Spinal cord (tissue), 10 donors: Measurements from ENCODE around the gene KRTAP10-6. TPM values are rescaled to one million over a fixed set of nuclear protein-coding genes. Genes with fewer than 3 reads are reported as not detected.
A peak's percentile ranks its signal among the peaks of the same experiment; 100 is the strongest.
"Not testable (repeated sequence)": the region's sequence is repeated elsewhere in the genome, so short reads cannot be mapped to it uniquely, and the experiment has no call there.

Experiments
- DNase-seq, 6 donors: peaks; one replicate each; pipeline versions ENCODE4 v3.0.0 to v3.0.0-alpha.2; 2013 to 2015; ENCODE audit warnings: low spot score in 6 of 6, low read depth in 4 of 6
- H3K27ac ChIP-seq: one replicate; pipeline ENCODE4 v1.5.1; 2013; ENCODE audit warnings: low read depth, low read length, control low read depth
- H3K27me3 ChIP-seq: one replicate; pipeline ENCODE4 v1.6.1; 2013; ENCODE audit warnings: low read length; ENCODE audit not compliant: control insufficient read depth, insufficient read depth
- H3K36me3 ChIP-seq: one replicate; pipeline ENCODE4 v1.6.1; 2013; ENCODE audit warnings: low read length; ENCODE audit not compliant: control insufficient read depth, insufficient read depth
- H3K4me1 ChIP-seq: one replicate; pipeline ENCODE4 v1.6.1; 2013; ENCODE audit warnings: low read length; ENCODE audit not compliant: control insufficient read depth, insufficient read depth
- H3K4me3 ChIP-seq: one replicate; pipeline ENCODE4 v1.5.1; 2013; ENCODE audit warnings: low read depth, low read length, control low read depth
- H3K9me3 ChIP-seq: one replicate; pipeline ENCODE4 v1.6.1; 2013; ENCODE audit warnings: low read length; ENCODE audit not compliant: control insufficient read depth, insufficient read depth
- WGBS: methylation state at CpG from one replicate; pipeline ENCODE4 v1.1.5; 2013; ENCODE audit warnings: missing lambda C conversion rate; ENCODE audit not compliant: insufficient coverage; 5-methylcytosine and 5-hydroxymethylcytosine counted together
- polyA plus RNA-seq, 2 donors: library from polyadenylated mRNA; unstranded; fragments of 120-200 nt; gene quantifications; one replicate each; pipeline ENCODE4 v1.2.1, GENCODE V29; 2013; ENCODE audit not compliant: insufficient read length in 2 of 2
- total RNA-seq, 2 donors: library from RNA; depleted of rRNA in 1 of 2; stranded (reverse); fragments of 120-200 nt in 1 of 2; fragments of >200 nt in 1 of 2; gene quantifications; one replicate each; pipeline versions ENCODE4 v1.2.3 to v1.2.4, GENCODE V29; 2013 to 2014
- donor health status: healthy.

Gene KRTAP10-6
- total and polyA plus RNA-seq, 4 donors = not detected

DNA sequence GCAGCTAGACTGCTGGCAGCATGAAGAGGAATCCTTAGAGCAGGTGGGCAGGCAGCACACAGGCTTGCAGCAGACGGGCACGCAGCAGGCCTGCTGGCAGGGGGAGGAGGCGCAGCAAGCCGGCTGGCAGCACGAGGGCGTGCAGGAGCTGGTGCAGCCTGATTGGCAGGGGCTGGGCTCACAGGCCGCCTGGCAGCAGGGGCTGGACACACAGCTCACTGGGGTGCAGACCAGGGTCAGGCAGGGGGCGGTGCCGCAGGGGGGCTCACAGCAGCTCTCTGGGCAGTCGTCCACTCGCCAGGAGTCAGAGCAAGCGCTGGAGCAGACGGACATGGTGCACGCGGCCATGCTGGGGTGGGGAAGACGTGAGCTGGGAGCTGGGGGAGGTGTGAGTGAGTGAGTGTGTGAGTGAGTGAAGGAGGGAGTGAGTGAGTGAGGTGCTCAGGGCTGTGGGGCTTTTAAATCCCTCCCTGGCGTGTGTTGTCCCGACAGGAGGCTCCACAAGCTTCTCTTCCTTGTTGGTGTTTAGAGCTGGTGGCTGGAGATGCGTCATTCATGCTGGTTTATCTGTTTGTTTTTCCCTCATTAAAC, 12.0 kb downstream of the KRTAP10-6 start, which contains the start of gene KRTAP10-5:
Gene KRTAP10-5, minus strand, starts transcription at position 374 of the 591 bp plus-strand sequence. Its CDS starts 26 bp downstream, at position 348.
- H3K36me3 ChIP-seq, H3K27ac ChIP-seq, H3K4me3 ChIP-seq, H3K27me3 ChIP-seq, H3K9me3 ChIP-seq, DNase-seq, H3K4me1 ChIP-seq: not testable (repeated sequence)
- 24% methylated on average over 19 of the region's 19 CpGs for WGBS

DNA sequence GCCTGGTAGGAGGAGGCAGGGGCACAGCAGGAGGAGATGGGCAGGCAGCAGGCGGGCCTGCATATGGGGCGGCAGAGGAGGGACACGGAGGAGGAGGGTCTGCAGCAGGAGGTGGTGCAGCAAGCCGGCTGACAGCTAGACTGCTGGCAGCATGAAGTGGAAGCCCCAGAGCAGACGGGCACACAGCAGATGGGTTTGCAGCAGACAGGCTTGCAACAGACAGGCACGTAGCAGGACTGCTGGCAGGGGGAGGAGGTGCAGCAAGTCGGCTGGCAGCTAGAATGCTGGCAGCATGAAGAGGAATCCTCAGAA, 12.5 kb downstream of the KRTAP10-6 start:
- H3K27me3 ChIP-seq = no peaks in the 10 kb centered on the region
- DNase-seq = peak in 1 of 6 donors; percentile 17
- peaks cover 3% of the 10 kb centered on the region for H3K4me1 ChIP-seq
- peaks cover 4% of the 10 kb centered on the region for H3K9me3 ChIP-seq
- 55% methylated on average over 7 of the region's 7 CpGs for WGBS
- H3K4me3 ChIP-seq = no peak overlapping the region
- no peaks in the 10 kb centered on the region for H3K36me3 ChIP-seq
- H3K27ac ChIP-seq = no peak overlapping the region

DNA sequence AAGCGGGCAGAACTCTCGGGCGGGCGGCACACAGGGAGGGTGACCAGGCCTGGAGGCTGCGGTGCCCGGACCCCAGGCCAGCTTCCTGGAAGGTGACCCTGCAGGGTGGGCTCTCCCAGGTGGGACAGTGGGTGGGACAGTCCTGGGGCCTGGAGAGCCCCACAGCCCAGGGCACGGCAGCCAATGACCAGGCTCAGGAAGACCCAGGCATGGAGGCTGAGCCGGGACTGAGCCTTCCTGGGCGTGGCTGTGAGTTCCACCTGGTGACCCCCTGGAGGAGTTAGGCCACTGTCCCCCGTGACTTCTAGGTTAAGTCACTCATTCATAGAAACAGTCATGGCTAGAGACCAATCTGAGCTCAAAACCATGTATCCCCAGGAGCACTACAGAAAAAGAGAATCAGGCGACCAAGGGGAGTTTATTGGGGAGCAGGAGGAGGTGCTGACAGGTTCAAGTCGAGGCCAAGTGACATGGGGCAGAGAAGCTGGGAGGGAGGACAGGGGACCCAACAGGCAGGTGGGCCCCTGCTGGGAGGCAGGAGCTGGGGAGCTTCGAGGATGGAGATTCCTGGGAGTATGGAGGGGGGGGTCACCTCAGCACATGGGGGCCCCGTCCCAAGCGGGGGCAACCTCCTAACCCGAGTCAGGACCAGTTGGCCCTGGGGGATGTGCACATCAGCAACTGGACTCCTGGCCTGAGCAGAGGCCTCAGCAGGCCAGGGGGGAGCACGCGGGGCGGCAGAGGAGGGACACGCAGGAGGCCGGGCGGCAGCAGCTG, 13.1 kb downstream of the KRTAP10-6 start:
- WGBS = 69% methylated on average over 20 of the region's 22 CpGs
- peaks cover 4% of the 10 kb centered on the region for H3K9me3 ChIP-seq
- peaks cover 4% of the 10 kb centered on the region for H3K4me1 ChIP-seq
- H3K27me3 ChIP-seq = no peaks in the 10 kb centered on the region
- no peak for DNase-seq
- H3K27ac ChIP-seq = no peak overlapping the region
- H3K4me3 ChIP-seq = no peak overlapping the region
- H3K36me3 ChIP-seq = no peaks in the 10 kb centered on the region

DNA sequence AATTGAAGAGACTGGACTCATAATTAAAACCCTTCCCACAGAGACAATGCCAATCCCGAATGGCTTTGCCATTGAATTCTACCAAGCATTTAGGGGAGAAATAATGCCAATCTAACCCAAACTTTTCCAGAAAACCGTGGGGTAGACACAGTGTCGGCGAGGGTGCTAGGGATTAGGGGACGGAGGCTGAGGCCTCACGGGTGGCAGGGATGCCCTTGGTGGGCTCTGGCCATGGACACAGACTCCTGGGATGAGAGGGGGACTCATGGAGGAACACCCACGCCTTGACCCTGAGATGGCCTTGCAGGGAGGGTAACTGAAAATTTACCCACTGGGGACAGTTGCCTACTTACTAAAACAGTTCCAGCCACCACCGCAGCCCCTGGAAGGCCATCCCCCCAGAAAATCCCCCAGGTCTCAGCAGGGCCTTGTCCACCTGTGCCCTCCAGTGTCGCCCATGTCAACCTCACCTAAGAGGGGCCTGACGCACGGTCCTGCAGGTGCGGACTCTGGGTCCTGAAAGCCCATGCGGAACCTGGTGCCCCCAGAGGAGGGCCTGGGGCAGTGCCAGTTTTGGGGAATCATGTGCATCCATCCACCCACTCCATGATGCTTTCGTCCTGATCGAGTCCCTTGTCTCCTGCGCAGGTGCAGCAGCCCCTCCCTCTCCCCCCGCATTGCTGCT, 13.8 kb downstream of the KRTAP10-6 start:
- Histone ChIP-seq H3K27ac (no peak overlapping the region), H3K9me3 (peaks cover 4% of the 10 kb centered on the region), H3K4me1 (peaks cover 4% of the 10 kb centered on the region), H3K36me3 (no peaks in the 10 kb centered on the region), H3K27me3 (no peaks in the 10 kb centered on the region), H3K4me3 (no peak overlapping the region)
- DNase-seq = no peak
- WGBS = 94% methylated on average over 16 of the region's 17 CpGs

DNA sequence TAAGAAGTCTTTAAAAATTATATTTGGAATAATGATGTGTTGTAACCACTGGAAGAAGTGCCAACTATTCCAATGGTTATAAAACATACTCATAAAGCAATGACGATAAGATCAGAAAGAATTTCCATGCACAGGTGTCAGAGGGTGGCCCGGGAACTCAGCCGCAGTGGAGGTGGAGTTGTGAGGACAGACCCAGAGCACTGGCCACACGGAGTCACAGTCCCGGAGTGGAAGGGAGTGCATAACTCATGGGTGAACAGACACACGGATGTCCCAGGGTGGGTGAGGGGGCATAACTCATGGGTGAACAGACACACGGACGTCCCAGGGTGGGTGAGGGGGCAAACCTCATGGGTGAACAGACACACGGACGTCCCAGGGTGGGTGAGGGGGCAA, 16.3 kb downstream of the KRTAP10-6 start:
- Histone ChIP-seq H3K4me3 (no peak overlapping the region), H3K27ac (no peak overlapping the region), H3K4me1 (peaks cover 4% of the 10 kb centered on the region), H3K27me3 (no peaks in the 10 kb centered on the region), H3K9me3 (peaks cover 4% of the 10 kb centered on the region), H3K36me3 (no peaks in the 10 kb centered on the region)
- DNase-seq = no peak
- 98% methylated on average over 5 of the region's 10 CpGs for WGBS

DNA sequence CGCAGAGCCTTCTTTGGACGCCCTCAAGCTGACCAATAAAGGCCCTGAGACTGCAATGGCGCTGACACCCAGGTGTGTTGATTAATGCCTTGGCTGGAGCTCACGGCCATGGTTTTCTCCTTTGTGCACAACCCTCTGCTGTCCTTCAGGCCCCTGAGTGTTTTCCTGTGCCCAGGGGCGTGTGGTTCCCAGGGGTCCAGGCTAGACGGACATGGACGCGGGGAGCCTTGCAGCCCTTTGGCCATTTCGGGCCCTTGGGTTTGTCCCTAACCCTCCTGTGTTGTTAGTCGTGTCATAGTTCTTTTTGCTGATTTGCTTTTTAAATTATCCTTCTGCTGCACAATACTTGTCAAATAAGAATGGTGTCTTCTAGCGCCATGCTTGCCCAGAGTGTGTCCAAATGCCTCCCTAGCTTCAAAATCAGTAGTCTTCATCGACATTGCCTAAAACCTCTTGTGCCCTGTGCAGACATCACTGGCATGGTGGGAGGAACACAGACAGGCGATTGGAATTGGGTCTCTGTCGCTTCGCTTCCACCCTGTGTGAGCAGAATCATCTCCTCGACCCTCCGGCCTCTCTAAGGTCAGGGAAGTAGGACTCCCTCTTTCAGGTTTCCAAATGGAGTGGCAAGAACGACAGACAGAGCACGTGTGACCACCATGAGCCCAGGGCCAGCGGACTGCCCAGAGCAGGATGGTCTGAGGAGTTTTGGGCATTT, 16.8 kb downstream of the KRTAP10-6 start:
- H3K27ac ChIP-seq = no peak overlapping the region
- H3K4me3 ChIP-seq = no peak overlapping the region
- DNase-seq = no peak
- peaks cover 4% of the 10 kb centered on the region for H3K9me3 ChIP-seq
- no peaks in the 10 kb centered on the region for H3K36me3 ChIP-seq
- H3K27me3 ChIP-seq = no peaks in the 10 kb centered on the region
- 86% methylated on average over 14 of the region's 20 CpGs for WGBS
- peaks cover 4% of the 10 kb centered on the region for H3K4me1 ChIP-seq

DNA sequence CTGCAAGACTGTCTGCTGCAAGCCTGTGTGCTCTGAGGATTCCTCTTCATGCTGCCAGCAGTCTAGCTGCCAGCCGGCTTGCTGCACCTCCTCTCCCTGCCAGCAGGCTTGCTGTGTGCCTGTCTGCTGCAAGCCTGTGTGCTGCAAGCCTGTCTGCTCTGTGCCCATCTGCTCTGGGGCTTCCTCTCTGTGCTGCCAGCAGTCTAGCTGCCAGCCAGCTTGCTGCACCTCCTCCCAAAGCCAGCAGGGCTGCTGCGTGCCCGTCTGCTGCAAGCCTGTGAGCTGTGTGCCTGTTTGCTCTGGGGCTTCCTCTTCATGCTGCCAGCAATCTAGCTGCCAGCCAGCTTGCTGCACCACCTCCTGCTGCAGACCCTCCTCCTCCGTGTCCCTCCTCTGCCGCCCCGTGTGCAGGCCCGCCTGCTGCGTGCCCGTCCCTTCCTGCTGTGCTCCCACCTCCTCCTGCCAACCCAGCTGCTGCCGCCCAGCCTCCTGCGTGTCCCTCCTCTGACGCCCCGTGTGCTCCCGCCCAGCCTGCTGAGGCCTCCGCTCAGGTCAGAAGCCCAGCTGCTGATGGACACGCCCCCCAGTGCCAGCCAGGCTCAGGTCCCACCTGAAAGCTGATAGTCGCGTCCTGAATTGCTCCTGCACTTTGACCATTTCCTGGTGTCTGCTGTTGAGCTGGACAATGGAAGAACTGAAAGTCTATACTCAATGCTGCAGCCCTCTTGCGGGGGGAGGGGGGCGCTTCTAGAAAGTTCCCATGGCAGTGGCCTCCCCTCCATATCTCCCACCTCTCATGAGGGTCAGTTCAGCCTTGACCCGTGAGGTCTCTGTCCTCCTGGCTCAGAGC, 17.6 kb downstream of the KRTAP10-6 start:
- WGBS = 33% methylated on average over 21 of the region's 21 CpGs
- Histone ChIP-seq H3K9me3 (peaks cover 4% of the 10 kb centered on the region), H3K4me1 (peaks cover 4% of the 10 kb centered on the region), H3K4me3 (no peak overlapping the region), H3K36me3 (no peaks in the 10 kb centered on the region), H3K27ac (no peak overlapping the region), H3K27me3 (no peaks in the 10 kb centered on the region)
- no peak for DNase-seq

DNA sequence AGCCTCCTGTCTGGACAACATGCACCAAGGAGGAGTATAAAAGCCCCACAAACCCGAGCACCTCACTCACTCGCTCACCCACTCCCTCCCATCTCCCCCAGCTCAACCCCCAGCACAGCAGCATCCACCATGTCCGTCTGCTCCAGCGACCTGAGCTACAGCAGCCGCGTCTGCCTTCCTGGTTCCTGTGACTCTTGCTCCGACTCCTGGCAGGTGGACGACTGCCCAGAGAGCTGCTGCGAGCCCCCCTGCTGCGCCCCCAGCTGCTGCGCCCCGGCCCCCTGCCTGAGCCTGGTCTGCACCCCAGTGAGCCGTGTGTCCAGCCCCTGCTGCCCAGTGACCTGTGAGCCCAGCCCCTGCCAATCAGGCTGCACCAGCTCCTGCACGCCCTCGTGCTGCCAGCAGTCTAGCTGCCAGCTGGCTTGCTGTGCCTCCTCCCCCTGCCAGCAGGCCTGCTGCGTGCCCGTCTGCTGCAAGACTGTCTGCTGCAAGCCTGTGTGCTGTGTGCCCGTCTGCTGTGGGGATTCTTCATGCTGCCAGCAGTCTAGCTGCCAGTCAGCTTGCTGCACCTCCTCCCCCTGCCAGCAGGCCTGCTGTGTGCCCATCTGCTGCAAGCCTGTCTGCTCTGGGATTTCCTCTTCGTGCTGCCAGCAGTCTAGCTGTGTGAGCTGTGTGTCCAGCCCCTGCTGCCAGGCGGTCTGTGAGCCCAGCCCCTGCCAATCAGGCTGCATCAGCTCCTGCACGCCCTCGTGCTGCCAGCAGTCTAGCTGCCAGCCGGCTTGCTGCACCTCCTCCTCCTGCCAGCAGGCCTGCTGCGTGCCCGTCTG, 18.5 kb downstream of the KRTAP10-6 start, which contains the start of gene KRTAP10-4:
Gene KRTAP10-4, plus strand, starts transcription at position 100 of the 827 bp plus-strand sequence. Its CDS starts 30 bp downstream, at position 130.
- H3K27me3 ChIP-seq, DNase-seq, H3K27ac ChIP-seq, H3K36me3 ChIP-seq, H3K9me3 ChIP-seq, H3K4me1 ChIP-seq, H3K4me3 ChIP-seq: not testable (repeated sequence)
- WGBS = 53% methylated on average over 13 of the region's 25 CpGs
